NCI-H2196 (cell line): Measurements from ENCODE around the gene KRT35.

ENCODE experiments used
- DNase-seq: peaks from one replicate; lab custom pipeline; 2025; ENCODE audit not compliant: unreplicated experiment; lab: John Stamatoyannopoulos, UW

Gene KRT35

GRCh38 chr17:41490000-41490990 is 9.3 kb upstream of the KRT35 start:
- no peak for DNase-seq

GRCh38 chr17:41489531-41489930 is 8.6 kb upstream of the KRT35 start, which contains the start of gene KRT36:
Gene KRT36 (minus strand): TSS chr17:41489910. CDS start chr17:41489864, 46 bp downstream.
- no peak for DNase-seq

GRCh38 chr17:41486809-41487530 is 6.0 kb upstream of the KRT35 start:
- no peak for DNase-seq

GRCh38 chr17:41486316-41486715 is 5.4 kb upstream of the KRT35 start:
- DNase-seq, result no peak

GRCh38 chr17:41484920-41485904 is 4.3 kb upstream of the KRT35 start:
- DNase-seq, result no peak

- DNase-seq, result peak; percentile 25
Measured at GRCh38 chr17:41483991-41484826, 3.3 kb upstream of the KRT35 start.

GRCh38 chr17:41483531-41483930 is 2.6 kb upstream of the KRT35 start:
- DNase-seq, result no peak

GRCh38 chr17:41480581-41480980 is 370 bp downstream of the KRT35 start:
- DNase-seq, result no peak

GRCh38 chr17:41480136-41480535 is 815 bp downstream of the KRT35 start:
- DNase-seq, result no peak

- no peak for DNase-seq
Measured at GRCh38 chr17:41478237-41478636, 2.7 kb downstream of the KRT35 start.

GRCh38 chr17:41476866-41477815 is 3.8 kb downstream of the KRT35 start:
- no peak for DNase-seq

- no peak for DNase-seq
Measured at GRCh38 chr17:41475421-41475820, 5.5 kb downstream of the KRT35 start.

GRCh38 chr17:41474863-41475262 is 6.1 kb downstream of the KRT35 start:
- no peak for DNase-seq

- DNase-seq, result no peak
Measured at GRCh38 chr17:41468346-41468745, 12.6 kb downstream of the KRT35 start.

- no peak for DNase-seq
Measured at GRCh38 chr17:41467561-41467960, 13.4 kb downstream of the KRT35 start.

- DNase-seq, result no peak
Measured at GRCh38 chr17:41466988-41467387, 14.0 kb downstream of the KRT35 start, which contains the start of gene KRT32. Gene KRT32 (minus strand): TSS chr17:41467386. CDS start chr17:41467325, 61 bp downstream.

- peak; percentile 57 for DNase-seq
Measured at GRCh38 chr17:41464682-41465081, 16.3 kb downstream of the KRT35 start.

- no peak for DNase-seq
Measured at GRCh38 chr17:41464173-41464572, 16.8 kb downstream of the KRT35 start.

GRCh38 chr17:41463746-41464145 is 17.2 kb downstream of the KRT35 start:
- DNase-seq, result no peak
